Mucosa of gallbladder (tissue), 1 donor: ENCODE measurements around the gene TNFRSF19. TPM values are rescaled to one million over a fixed set of nuclear protein-coding genes. Genes with fewer than 3 reads are reported as not detected.
A peak's percentile ranks its signal among the peaks of the same experiment; 100 is the strongest.
"Not testable (repeated sequence)": the region's sequence is repeated elsewhere in the genome, so short reads cannot be mapped to it uniquely, and the experiment has no call there.

Experiments
- DNase-seq: peaks from one replicate; pipeline ENCODE4 v3.0.0-alpha.2; 2020; ENCODE audit warnings: low spot score
- total RNA-seq: library from RNA; stranded (reverse); gene quantifications from one replicate; pipeline ENCODE4 v1.2.1, GENCODE V29; 2021
- donor health status: DM: no; HTN: no; CAD: no.

The TNFRSF19 gene
- total RNA-seq, 1 donor from 2014 or later, result 6.4 TPM

DNA sequence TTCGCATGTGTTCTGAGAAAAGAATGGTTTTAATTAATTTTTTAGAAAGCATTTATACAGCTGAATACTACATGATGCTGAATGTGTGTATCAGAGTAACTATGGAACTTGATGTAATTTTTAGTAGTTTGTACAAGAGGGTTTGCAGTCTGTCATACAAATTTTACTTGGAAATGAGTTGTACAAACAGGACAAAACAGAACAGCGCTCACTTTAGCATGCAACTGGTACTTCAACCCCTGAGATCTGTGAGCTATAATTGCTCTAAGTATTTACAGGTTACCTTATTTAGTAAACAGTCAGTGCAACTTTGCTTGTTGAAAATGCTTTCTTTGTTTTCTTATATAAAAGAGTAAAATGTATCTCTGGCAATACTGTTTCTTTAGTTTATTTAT, 706 bp downstream of the TNFRSF19 start:
- DNase-seq, result no peak

GRCh38 chr13:23571431-23571830, 1.2 kb downstream of the TNFRSF19 start:
- DNase-seq, result no peak

GRCh38 chr13:23572836-23573235, 2.6 kb downstream of the TNFRSF19 start:
- DNase-seq, result no peak

DNA sequence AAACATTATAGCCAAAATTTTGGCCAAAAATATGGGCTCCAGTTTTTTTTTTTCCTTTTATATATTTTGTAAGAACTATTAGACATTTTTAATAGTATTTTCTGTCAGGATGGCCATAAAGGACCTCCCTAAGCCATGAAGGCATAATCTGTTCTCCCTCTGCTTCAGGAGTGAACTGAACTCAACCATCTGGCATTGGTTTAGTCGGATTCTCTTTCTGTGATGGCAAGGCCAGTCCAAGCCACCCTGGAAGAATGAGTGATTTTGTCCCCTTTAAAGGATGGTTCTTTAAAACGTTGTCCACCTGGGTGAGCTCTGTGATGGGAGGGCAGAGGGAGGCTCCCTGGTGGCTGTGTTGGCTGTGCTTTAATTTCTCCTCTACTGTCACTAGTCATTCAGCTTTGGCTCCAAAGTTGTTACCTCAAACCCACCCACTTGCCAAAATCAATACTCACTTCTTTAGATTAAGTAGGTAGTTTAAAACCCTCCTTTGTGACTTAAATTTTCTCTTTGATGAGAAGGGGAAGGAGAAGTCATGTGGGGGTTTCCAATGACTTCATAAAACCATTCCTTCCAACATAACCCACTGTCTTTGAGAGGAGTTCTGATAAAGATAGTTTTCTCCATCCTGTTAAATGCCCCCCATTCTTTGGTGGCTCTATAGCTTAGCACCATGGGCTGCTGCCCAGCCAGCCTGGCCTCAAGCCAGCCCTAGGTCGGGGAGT, 4.4 kb downstream of the TNFRSF19 start:
- DNase-seq, result no peak

GRCh38 chr13:23575632-23576031, 5.4 kb downstream of the TNFRSF19 start:
- DNase-seq, result no peak

- DNase-seq, result peak; percentile 74
These were observed 8.3 kb downstream of the TNFRSF19 start for GRCh38 chr13:23578411-23579071.

- peak; percentile 92 for DNase-seq
These were observed 9.1 kb downstream of the TNFRSF19 start for GRCh38 chr13:23579072-23579895.

DNA sequence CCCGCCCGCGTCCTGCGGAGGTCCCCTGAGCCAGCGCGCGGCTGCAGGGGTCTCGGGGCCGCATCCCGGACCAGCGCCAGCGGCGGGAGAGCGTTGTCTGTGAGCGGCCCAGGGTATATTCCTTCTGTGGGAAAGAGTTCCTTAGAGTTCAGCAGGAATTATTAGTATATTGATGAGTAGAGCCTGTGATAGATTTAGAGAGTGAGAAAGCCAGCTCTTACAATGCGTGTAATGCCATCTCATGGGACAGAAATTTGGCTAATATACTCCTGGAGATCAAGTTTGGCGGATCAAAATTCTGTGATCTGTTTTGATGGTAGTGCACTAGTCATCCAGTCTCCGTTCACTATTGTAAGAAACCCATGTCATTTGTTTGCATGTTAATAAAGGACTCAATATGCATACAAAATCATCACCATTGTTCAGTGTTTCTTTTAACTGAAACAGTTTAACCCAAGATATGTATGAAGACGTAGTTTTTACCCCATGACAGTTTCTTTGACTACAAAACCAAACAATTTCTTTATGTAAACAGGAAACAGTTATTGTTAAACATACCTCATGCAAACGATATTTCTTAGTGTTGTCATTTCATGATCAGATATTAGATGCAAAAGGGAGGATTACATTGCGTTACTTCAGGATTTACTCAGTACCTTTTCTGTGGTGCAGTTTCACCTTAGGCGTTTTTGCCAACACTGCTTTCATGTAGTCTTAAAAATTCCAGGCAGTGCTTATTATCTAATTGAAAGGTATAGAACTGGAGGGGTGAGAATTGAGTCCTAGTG, 9.9 kb downstream of the TNFRSF19 start:
- no peak for DNase-seq

DNA sequence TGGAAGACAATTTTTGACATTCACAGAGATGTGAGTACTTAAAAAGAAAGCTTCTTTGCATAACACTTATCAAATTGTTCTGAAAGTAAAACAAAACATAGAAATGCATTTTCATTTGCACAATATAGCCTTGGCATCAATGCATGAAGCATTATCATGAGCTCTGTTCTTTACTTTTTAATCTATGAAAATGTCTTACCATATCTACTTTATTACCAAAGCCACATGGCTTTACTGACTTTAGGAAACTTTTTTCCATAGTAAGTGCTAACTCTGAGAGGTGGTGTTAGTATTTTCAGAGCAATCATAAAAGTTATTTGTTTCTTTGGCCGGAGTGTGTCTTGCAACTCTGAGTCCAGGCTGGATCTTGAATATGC, 10.5 kb downstream of the TNFRSF19 start:
- no peak for DNase-seq

GRCh38 chr13:23583491-23583890, 13.3 kb downstream of the TNFRSF19 start:
- DNase-seq, result no peak

DNA sequence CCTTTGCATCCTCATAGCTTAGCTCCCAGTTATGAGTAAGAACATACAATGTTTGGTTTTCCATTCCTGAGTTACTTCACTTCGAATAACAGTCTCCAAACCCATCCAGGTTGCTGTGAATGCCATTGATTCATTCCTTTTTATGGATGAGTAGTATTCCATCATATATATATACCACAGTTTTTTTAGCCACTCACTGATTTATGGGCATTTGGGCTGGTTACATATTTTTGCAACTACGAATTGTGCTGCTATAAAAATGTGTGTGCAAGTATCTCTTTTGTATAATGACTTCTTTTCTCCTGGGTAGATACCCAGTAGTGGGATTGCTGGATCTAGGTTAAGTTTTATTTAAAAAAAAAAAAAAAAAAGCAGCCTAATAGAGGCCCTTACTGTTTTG, 14.1 kb downstream of the TNFRSF19 start:
- no peak for DNase-seq

GRCh38 chr13:23586336-23586735, 16.1 kb downstream of the TNFRSF19 start:
- DNase-seq, result no peak

- no peak for DNase-seq
These were observed 18.5 kb downstream of the TNFRSF19 start for GRCh38 chr13:23588666-23589065.

- DNase-seq, result no peak
These were observed 22.4 kb downstream of the TNFRSF19 start for GRCh38 chr13:23592596-23592995.

DNA sequence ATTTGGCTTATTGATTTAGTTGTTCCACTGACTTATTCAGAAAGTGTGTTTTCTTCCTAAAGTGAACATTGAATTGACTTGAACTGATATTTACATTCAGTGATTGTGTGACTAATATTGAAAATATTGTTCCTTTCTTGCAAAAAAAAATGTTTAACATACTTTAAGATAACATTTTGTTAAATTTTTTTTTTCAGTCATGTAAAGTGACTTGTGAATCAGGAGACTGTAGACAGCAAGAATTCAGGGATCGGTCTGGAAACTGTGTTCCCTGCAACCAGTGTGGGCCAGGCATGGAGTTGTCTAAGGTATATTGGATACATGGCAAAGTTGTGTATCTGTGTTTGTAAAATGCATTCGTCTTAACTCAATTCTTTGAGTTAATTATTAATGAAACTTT, 22.9 kb downstream of the TNFRSF19 start:
- no peak for DNase-seq

DNA sequence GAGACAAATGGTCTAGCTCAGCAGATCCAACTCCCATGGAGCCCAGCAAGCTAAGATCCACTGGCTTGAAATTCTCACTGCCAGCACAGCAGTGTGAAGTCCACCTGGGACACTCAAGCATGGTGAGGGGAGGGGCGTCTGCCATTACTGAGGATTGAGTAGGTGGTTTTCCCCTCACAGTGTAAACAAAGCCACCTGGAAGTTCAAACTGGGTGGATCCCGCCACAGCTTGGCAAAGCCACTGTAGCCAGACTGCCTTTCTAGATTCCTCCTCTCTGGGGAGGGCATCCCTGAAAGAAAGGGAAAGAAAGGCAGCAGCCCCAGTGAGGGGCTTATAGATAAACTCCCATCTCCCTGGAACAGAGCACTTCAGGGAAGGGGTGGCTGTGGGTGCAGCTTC, 24.1 kb downstream of the TNFRSF19 start:
- not testable (repeated sequence) for DNase-seq

- no peak for DNase-seq
These were observed 28.2 kb downstream of the TNFRSF19 start for GRCh38 chr13:23598369-23598768.

DNA sequence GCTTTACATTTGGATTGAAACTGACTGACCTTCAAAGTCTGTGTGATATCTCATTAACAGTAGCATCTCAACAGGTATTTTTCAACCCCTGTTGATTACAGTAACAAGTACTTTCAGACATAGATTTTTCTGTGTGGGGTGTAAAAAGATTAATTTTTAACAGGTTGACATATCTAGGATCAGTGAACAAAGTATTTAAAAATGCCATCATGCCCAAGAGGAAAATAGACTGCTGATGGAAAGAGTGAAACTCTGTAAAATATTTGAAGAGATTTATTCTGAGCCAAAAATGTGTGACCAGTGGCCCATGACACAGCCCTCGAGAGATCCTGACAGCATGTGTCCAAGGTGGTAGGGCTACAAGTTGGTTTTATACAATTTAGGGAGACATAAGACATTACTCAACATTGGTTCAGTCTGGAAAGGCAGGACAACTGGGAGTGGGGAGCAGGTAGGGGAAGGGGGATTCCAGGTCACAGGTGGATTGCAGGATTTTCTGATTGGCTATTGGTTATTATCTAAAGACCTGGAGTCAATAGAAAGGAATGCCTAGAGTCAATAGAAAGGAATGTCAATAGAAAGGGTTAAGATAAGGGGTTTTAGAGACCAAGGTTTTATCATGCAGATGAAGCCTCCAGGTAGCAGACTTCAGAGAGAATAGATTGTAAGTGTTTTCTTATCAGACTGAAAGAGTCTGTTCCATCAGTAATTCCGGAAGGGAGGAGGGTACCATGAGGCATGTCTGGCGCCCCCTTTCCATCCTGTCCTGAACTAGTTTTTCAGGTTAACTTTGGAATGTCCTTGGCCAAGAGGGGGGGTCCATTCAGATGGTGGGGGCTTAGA, 29.1 kb downstream of the TNFRSF19 start:
- no peak for DNase-seq

DNA sequence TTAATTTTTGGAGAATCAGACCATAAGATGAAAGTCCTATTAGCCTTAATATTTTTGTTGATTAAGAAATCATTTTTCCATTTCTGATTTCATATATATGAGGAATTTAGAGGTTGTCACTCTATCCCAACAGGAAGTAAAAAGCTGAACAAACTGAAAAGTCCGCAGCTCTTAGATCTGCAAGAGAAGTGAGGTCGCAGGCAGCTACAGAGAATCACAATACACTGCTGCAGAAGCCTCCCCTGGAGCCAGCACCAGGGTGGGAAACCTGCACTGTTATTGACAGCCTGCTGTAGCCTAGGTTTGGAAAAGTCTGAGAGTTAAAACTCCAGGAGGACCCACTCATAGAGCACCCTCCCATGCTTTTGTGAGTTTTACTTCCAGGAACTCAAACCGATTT, 29.9 kb downstream of the TNFRSF19 start:
- DNase-seq, result no peak

GRCh38 chr13:23600534-23600933, 30.3 kb downstream of the TNFRSF19 start:
- DNase-seq, result no peak

DNA sequence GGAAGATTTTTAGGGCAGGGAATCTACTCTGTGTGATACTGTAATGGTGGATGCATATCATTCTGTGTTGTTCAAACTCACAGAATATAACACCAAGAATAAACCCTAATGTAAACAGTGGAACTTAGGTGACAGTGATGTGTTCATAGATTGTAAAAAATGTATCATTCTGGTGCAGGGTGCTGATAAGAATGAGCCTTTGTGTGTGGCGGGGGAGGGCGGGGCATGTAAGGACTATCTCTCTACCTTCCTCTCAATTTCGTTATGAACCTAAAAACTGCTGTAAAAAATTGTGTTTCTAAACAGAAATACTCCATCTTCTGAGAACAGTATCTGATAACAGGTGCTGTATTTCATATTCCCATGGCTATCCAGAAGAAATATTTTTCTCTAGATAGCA, 35.6 kb downstream of the TNFRSF19 start:
- DNase-seq, result no peak
